ENCODE measurements around the gene LTBP4. TPM values are rescaled to one million over a fixed set of nuclear protein-coding genes. Genes with fewer than 3 reads are reported as not detected.

The LTBP4 gene
- total and polyA plus RNA-seq, 2 of the 13 experiments (the other 11 are each of a cell fraction or from before 2014, with no cell fraction given), result 0.86 to 2.3 TPM

DNA sequence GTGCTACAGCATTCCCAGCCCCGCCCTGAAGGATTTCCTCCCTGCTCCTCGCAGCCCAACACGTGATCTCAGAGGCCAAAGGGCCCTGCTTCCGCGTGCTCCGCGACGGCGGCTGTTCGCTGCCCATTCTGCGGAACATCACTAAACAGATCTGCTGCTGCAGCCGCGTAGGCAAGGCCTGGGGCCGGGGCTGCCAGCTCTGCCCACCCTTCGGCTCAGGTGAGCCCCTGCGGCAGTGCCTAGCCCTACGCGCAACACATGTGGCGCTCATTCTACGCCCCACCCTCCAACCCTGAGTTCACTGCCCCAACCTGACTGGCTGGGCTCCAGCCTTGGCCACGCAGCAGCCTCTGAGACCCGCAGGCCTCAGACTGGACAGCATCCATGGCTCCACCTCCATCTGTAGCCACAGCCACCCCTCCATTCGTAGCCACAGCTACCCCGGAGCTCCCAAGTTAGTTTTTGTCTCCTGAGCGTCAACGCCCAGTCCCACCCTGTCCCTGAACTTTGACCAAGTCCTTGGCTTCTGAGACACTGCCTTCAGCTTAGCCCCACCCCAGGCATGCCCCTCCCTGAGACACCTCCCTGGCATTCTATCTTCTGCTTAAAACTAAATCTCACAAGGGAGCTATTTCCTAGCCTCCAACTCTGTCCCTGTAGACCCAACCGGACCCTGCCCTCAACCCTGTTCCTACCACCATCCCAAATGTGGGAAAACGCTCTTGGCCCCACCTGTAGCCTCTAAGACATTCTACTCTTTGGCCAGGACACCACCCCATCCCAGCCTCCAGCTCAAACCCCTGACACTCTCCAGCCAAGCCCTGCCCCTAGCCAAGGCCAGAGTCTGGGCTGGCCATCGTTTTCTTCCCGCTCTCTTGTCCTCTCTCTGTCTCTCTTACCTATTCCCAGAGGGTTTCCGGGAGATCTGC lies 6.4 kb downstream of the LTBP4 start (continued):
- TF ChIP-seq EED (CRISPR knock-in tag; IDR thresholded peaks at IDR 0.05), result 0 out of 2 replicates have a peak, but pooled peaks have one; percentile 72
- TF ChIP-seq KLF16 (CRISPR knock-in tag; IDR thresholded peaks at IDR 0.05), result 0 out of 4 replicates have a peak, but pooled peaks of 1 of the 2 experiments have one; percentile 56
- TF ChIP-seq, protein P1, sequence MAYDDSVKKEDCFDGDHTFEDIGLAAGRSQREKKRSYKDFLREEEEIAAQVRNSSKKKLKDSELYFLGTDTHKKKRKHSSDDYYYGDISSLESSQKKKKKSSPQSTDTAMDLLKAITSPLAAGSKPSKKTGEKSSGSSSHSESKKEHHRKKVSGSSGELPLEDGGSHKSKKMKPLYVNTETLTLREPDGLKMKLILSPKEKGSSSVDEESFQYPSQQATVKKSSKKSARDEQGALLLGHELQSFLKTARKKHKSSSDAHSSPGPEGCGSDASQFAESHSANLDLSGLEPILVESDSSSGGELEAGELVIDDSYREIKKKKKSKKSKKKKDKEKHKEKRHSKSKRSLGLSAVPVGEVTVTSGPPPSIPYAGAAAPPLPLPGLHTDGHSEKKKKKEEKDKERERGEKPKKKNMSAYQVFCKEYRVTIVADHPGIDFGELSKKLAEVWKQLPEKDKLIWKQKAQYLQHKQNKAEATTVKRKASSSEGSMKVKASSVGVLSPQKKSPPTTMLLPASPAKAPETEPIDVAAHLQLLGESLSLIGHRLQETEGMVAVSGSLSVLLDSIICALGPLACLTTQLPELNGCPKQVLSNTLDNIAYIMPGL (CRISPR knock-in tag; IDR thresholded peaks at IDR 0.05; ENCODE audit: borderline replicate concordance in 1 of 2, low read depth in 1 of 2), result no peak
- TF ChIP-seq CBX5 (CRISPR knock-in tag; IDR thresholded peaks at IDR 0.05; ENCODE audit: borderline replicate concordance), result 0 out of 2 replicates have a peak, but pooled peaks have one; percentile 19
- TF ChIP-seq CCDC6 (CRISPR knock-in tag; IDR thresholded peaks at IDR 0.05), result peak; percentile 78
- TF ChIP-seq FOXK2 (IDR thresholded peaks at IDR 0.05), result no peak
- TF ChIP-seq, protein P2, sequence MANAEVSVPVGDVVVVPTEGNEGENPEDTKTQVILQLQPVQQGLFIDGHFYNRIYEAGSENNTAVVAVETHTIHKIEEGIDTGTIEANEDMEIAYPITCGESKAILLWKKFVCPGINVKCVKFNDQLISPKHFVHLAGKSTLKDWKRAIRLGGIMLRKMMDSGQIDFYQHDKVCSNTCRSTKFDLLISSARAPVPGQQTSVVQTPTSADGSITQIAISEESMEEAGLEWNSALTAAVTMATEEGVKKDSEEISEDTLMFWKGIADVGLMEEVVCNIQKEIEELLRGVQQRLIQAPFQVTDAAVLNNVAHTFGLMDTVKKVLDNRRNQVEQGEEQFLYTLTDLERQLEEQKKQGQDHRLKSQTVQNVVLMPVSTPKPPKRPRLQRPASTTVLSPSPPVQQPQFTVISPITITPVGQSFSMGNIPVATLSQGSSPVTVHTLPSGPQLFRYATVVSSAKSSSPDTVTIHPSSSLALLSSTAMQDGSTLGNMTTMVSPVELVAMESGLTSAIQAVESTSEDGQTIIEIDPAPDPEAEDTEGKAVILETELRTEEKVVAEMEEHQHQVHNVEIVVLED (CRISPR knock-in tag; IDR thresholded peaks at IDR 0.05; ENCODE audit: borderline replicate concordance), result no peak
- peak; percentile 61; the same call in 1 of the 2 replicates for TF ChIP-seq ERF (CRISPR knock-in tag; IDR thresholded peaks at IDR 0.05)
- 0 out of 2 replicates have a peak, but pooled peaks have one; percentile 42 for TF ChIP-seq KLF11 (CRISPR knock-in tag; IDR thresholded peaks at IDR 0.05)
- no peak for TF ChIP-seq IKZF4 (CRISPR knock-in tag; IDR thresholded peaks at IDR 0.05; ENCODE audit: borderline replicate concordance, low read depth, not compliant biosample characterization)
- TF ChIP-seq SALL1 (CRISPR knock-in tag; IDR thresholded peaks at IDR 0.05), result peak; percentile 84
- 0 out of 2 replicates have a peak, but pooled peaks have one; percentile 50 for TF ChIP-seq ZFYVE20 (CRISPR knock-in tag; IDR thresholded peaks at IDR 0.05; ENCODE audit: borderline replicate concordance, low read depth)
- TF ChIP-seq BRD4 (CRISPR knock-in tag; IDR thresholded peaks at IDR 0.05), result no peak
- TF ChIP-seq, protein P3, sequence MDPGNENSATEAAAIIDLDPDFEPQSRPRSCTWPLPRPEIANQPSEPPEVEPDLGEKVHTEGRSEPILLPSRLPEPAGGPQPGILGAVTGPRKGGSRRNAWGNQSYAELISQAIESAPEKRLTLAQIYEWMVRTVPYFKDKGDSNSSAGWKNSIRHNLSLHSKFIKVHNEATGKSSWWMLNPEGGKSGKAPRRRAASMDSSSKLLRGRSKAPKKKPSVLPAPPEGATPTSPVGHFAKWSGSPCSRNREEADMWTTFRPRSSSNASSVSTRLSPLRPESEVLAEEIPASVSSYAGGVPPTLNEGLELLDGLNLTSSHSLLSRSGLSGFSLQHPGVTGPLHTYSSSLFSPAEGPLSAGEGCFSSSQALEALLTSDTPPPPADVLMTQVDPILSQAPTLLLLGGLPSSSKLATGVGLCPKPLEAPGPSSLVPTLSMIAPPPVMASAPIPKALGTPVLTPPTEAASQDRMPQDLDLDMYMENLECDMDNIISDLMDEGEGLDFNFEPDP (CRISPR knock-in tag; conservative IDR thresholded peaks at IDR 0.05), result 0 out of 2 replicates have a peak, but pooled peaks have one; percentile 30
- TF ChIP-seq, protein P4, sequence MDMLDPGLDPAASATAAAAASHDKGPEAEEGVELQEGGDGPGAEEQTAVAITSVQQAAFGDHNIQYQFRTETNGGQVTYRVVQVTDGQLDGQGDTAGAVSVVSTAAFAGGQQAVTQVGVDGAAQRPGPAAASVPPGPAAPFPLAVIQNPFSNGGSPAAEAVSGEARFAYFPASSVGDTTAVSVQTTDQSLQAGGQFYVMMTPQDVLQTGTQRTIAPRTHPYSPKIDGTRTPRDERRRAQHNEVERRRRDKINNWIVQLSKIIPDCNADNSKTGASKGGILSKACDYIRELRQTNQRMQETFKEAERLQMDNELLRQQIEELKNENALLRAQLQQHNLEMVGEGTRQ (IDR thresholded peaks at IDR 0.05; ENCODE audit: low read depth, low read length), result peak; percentile 28; the same call in 1 of the 2 replicates
- TF ChIP-seq, protein P4 (CRISPR knock-in tag; IDR thresholded peaks at IDR 0.05; ENCODE audit: borderline replicate concordance), result peak; percentile 59; the same call in 1 of the 2 replicates
- no peak for TF ChIP-seq TP53 (CRISPR knock-in tag; conservative IDR thresholded peaks at IDR 0.05)
- 0 out of 2 replicates have a peak, but pooled peaks have one; percentile 23 for TF ChIP-seq SP4 (CRISPR knock-in tag; IDR thresholded peaks at IDR 0.05)
- TF ChIP-seq ZNF253 (CRISPR knock-in tag; IDR thresholded peaks at IDR 0.05; ENCODE audit: borderline replicate concordance), result peak; percentile 34; the same call in 1 of the 2 replicates
- peak; percentile 30; the same call in 1 of the 2 replicates for TF ChIP-seq MYC (CRISPR knock-in tag; IDR thresholded peaks at IDR 0.05; ENCODE audit: borderline replicate concordance)
- TF ChIP-seq ZFP90 (CRISPR knock-in tag; IDR thresholded peaks at IDR 0.05; ENCODE audit: borderline replicate concordance), result no peak

Measured in HepG2 (cell line).